GM12892 (cell line): ENCODE measurements around the gene HSPA8.

ENCODE experiments used
- DNase-seq: peaks from one replicate; pipeline ENCODE4 v3.0.0; 2011; ENCODE audit not compliant: insufficient read length
- FAIRE-seq: peaks from 2 replicates; lab custom pipeline; 2011; peaks lifted over from hg19 to GRCh38; lab: Jason Lieb, UNC
- POLR2A ChIP-seq: IDR thresholded peaks from 2 replicates; pipeline ENCODE4 v1.6.1; 2011; ENCODE audit warnings: low read depth, low read length, control low read depth
- POLR2AphosphoS5 ChIP-seq: IDR thresholded peaks from 2 replicates; pipeline ENCODE4 v1.6.1; 2011; ENCODE audit warnings: low read depth, low read length, control low read depth
- TAF1 ChIP-seq: IDR thresholded peaks from 2 replicates; pipeline ENCODE4 v1.6.1; 2011; ENCODE audit warnings: low read depth, mild to moderate bottlenecking, control low read depth, low read length, borderline replicate concordance

The HSPA8 gene

GRCh38 chr11:123054301-123055065 lies 7.5 kb downstream of the HSPA8 start:
- DNase-seq (no peak), FAIRE-seq (peak; percentile 83)
- TF ChIP-seq POLR2A, result peak; percentile 58
- TF ChIP-seq POLR2AphosphoS5, result peak; percentile 44; the same call in 1 of the 2 replicates
- no peak for TF ChIP-seq TAF1

GRCh38 chr11:123052901-123053721 lies 8.8 kb downstream of the HSPA8 start:
- FAIRE-seq, result no peak
- no peak for DNase-seq
- TF ChIP-seq POLR2A, result no peak
- no peak for TF ChIP-seq TAF1
- no peak for TF ChIP-seq POLR2AphosphoS5

- no peak for DNase-seq
- TF ChIP-seq POLR2A (no peak), POLR2AphosphoS5 (no peak), TAF1 (no peak)
- FAIRE-seq, result no peak
These were observed 10.3 kb downstream of the HSPA8 start for GRCh38 chr11:123051634-123052033.

- no peak for FAIRE-seq
- DNase-seq, result no peak
- no peak for TF ChIP-seq POLR2AphosphoS5
- no peak for TF ChIP-seq TAF1
- TF ChIP-seq POLR2A, result no peak
These were observed 10.8 kb downstream of the HSPA8 start for GRCh38 chr11:123051146-123051545.

GRCh38 chr11:123047947-123048293 lies 14.0 kb downstream of the HSPA8 start:
- DNase-seq (no peak), FAIRE-seq (no peak)
- TF ChIP-seq POLR2AphosphoS5 (no peak), TAF1 (no peak), POLR2A (no peak)

- TF ChIP-seq POLR2A, result no peak
- no peak for TF ChIP-seq TAF1
- no peak for TF ChIP-seq POLR2AphosphoS5
- FAIRE-seq, result no peak
- DNase-seq, result no peak
These were observed 14.5 kb downstream of the HSPA8 start for GRCh38 chr11:123047266-123047946.

- TF ChIP-seq TAF1 (no peak), POLR2A (no peak), POLR2AphosphoS5 (no peak)
- FAIRE-seq (no peak), DNase-seq (no peak)
These were observed 15.3 kb downstream of the HSPA8 start for GRCh38 chr11:123046473-123047259.

- FAIRE-seq, result no peak
- no peak for DNase-seq
- no peak for TF ChIP-seq POLR2A
- no peak for TF ChIP-seq POLR2AphosphoS5
- TF ChIP-seq TAF1, result no peak
These were observed 16.8 kb downstream of the HSPA8 start for GRCh38 chr11:123045101-123045500.

GRCh38 chr11:123041185-123041584 lies 20.8 kb downstream of the HSPA8 start:
- FAIRE-seq (no peak), DNase-seq (no peak)
- TF ChIP-seq POLR2A (no peak), POLR2AphosphoS5 (no peak), TAF1 (no peak)

- TF ChIP-seq POLR2A, result no peak
- TF ChIP-seq POLR2AphosphoS5, result no peak
- TF ChIP-seq TAF1, result no peak
- DNase-seq (no peak), FAIRE-seq (no peak)
These were observed 21.9 kb downstream of the HSPA8 start for GRCh38 chr11:123040111-123040432.
